PC-9 (cell line): Measurements from ENCODE around the gene STK10. TPM values are rescaled to one million over a fixed set of nuclear protein-coding genes. Genes with fewer than 3 reads are reported as not detected.

ENCODE experiments used
- Bru-seq: library from RNA; stranded (reverse); fragments of 400-500 nt; gene quantifications from one replicate; lab custom pipeline; 2021; lab: Mats Ljungman, UMichigan
- BruChase-seq, 2 experiments: library from RNA; stranded (reverse); fragments of 400-500 nt; gene quantifications; one replicate each; lab custom pipeline; 2021; lab: Mats Ljungman, UMichigan
- BruUV-seq: library from RNA; stranded (reverse); fragments of 400-500 nt; replicated peaks from 2 replicates; lab custom pipeline; 2021; lab: Mats Ljungman, UMichigan
- CTCF ChIA-PET: fragments of 300-600 bp; sonication (Branson Sonifier 250); formaldehyde crosslinking; loops from one replicate; lab custom pipeline; 2022; ENCODE audit warnings: antibody characterized with exemption; lab: Charles Lee
- POLR2A ChIA-PET: fragments of 300-600 bp; sonication (Branson Sonifier 250); formaldehyde crosslinking; loops from one replicate; lab custom pipeline; 2022; ENCODE audit warnings: antibody characterized with exemption; ENCODE audit not compliant: unreplicated experiment; lab: Charles Lee
- DNase-seq, 2 experiments: peaks; one replicate each; pipeline versions ENCODE4 v3.0.0 to v3.0.0-alpha.2; 2015 to 2022; ENCODE audit warnings: mixed read lengths in 1 of 2
- H2AFZ ChIP-seq: fragments of 200-600 bp; sonication (generic); 2 replicates; pipeline ENCODE4 v1.8.1; 2017; ENCODE audit warnings: antibody characterized with exemption
- H3F3A ChIP-seq: fragments of 200-600 bp; sonication (generic); 2 replicates; pipeline ENCODE4 v1.8.1; 2017; ENCODE audit warnings: antibody characterized with exemption, mild to moderate bottlenecking, low read depth; ENCODE audit not compliant: insufficient read depth
- H3K27ac ChIP-seq: fragments of 200-600 bp; sonication (generic); 2 replicates; pipeline ENCODE4 v1.6.1; 2016; ENCODE audit warnings: mixed run types
- H3K27me3 ChIP-seq: fragments of 200-600 bp; sonication (generic); 2 replicates; pipeline ENCODE4 v1.6.1; 2016; ENCODE audit warnings: low read depth, mixed run types; ENCODE audit not compliant: insufficient read depth
- H3K36me3 ChIP-seq: fragments of 200-600 bp; sonication (generic); 2 replicates; pipeline ENCODE4 v1.6.1; 2016; ENCODE audit warnings: low read depth, mixed run types
- H3K4me1 ChIP-seq: fragments of 200-600 bp; sonication (generic); replicated peaks from 2 replicates; pipeline ENCODE4 v1.6.1; 2016; ENCODE audit warnings: mixed run types; ENCODE audit not compliant: insufficient read depth
- H3K4me2 ChIP-seq: fragments of 200-600 bp; sonication (generic); 2 replicates; pipeline ENCODE4 v1.6.1; 2017; ENCODE audit warnings: mixed run types
- H3K4me3 ChIP-seq: fragments of 200-600 bp; sonication (generic); 2 replicates; pipeline ENCODE4 v1.6.1; 2016; ENCODE audit warnings: mixed run types
- H3K79me2 ChIP-seq: fragments of 200-600 bp; sonication (generic); 2 replicates; pipeline ENCODE4 v1.6.1; 2017; ENCODE audit warnings: low read depth, mixed run types
- H3K9me2 ChIP-seq: fragments of 200-600 bp; sonication (generic); 2 replicates; pipeline ENCODE4 v1.8.1; 2017; ENCODE audit warnings: mild to moderate bottlenecking; ENCODE audit not compliant: insufficient read depth
- H3K9me3 ChIP-seq: fragments of 200-600 bp; sonication (generic); 2 replicates; pipeline ENCODE4 v1.8.1; 2016; ENCODE audit warnings: low read depth; ENCODE audit not compliant: insufficient read depth
- H4K20me1 ChIP-seq: fragments of 200-600 bp; sonication (generic); 2 replicates; pipeline ENCODE4 v1.8.1; 2017; ENCODE audit not compliant: insufficient read depth
- EZH2 ChIP-seq: fragments of 200-600 bp; sonication (generic); IDR thresholded peaks from 2 replicates; pipeline ENCODE4 v1.8.0; 2017; ENCODE audit warnings: antibody characterized with exemption, low read depth
- intact Hi-C: fragments of 100-400 bp; cut with micrococcal nuclease; formaldehyde crosslinking; loops from one replicate; pipeline ENCODE4 v1.10.0; 2022; ENCODE audit not compliant: unreplicated experiment
- long read RNA-seq: library from polyadenylated mRNA; stranded (forward); transcript quantifications from one replicate; pipeline ENCODE4 v2.0.0, GENCODE V29; 2022
- total RNA-seq: library from RNA; stranded (reverse); gene quantifications from 2 replicates; pipeline ENCODE4 v1.2.3, GENCODE V29; 2021
- TF ChIP-seq, protein P1 (sequence below): fragments of 200-600 bp; sonication (generic); conservative IDR thresholded peaks from 2 replicates; pipeline ENCODE4 v1.6.1; 2017; ENCODE audit warnings: mixed run types, antibody characterized with exemption, mild to moderate bottlenecking, moderate library complexity

The STK10 gene
- total RNA-seq, result 23.3 and 31.5 TPM in 2 replicates
- Bru-seq, nascent RNA, result percentile 64 among the genes with signal in this experiment
- percentile 55 among the genes with signal in this experiment for BruChase-seq, experiment 1, labeled RNA remaining after a 2-hour chase
- BruChase-seq, experiment 2, labeled RNA remaining after a 6-hour chase, result percentile 57 among the genes with signal in this experiment
- long read RNA-seq, full-length matches to known transcripts, result 16 of 21 reads
- long read RNA-seq, partial matches to known transcripts, result 2 of 21 reads
- long read RNA-seq, other reads (novel, unspliced or antisense), result 3 of 21 reads

DNA sequence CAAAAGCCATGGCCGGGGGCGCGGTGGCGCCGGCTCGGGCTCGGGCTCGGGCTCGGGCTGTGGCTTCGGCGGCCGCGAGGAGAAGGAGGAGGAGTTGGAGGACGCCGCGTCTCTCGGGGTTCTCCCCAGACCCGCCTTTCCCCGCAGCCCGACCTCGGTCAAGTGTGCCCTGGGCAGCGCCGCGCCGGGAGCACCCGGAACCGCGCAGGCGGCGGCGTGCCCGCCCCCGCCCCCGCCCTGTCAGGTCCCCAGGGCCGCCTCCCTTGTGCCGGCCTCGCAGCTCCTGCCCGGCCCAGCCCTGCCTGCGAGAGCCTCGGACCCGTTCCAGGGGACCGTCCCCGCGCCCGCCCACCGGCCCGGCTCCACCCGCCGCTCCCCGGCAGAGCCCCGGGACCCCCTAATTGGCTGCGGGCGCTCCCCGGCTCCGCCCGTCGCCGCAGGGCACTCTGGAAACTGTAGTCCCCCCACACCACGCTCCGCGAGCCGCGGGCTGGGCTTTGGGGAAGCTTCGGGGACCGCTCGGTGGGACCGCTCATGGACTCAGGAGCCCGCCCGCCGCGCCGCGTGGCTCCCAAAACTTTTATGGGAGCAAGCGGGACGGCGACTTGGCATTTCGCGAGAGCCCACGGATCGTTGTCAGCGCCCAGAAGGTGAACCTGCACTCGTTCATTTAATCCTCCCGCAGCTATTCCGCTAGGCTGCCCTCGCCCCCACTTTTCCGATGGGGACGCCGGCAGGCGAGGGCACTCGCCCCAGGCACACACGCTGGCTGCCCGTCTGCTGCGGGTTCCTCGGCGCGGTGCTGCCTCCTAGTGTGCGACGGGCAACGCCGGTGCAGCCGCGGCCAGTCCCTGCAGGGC, at the start of gene STK10:
STK10 (minus strand) TSS at position 192 of the 860 bp plus-strand sequence; CDS start at position 10, 182 bp downstream.
- Histone ChIP-seq H4K20me1 (peaks cover 4% of the 10 kb centered on the region; the same call in 1 of the 2 replicates), H3K4me3 (peak within 1 kb of the TSS; percentile 67), H3F3A (peaks cover 25% of the 10 kb centered on the region; the same call in 1 of the 2 replicates), H3K79me2 (peaks cover 35% of the 10 kb centered on the region), H3K27ac (peak within 1 kb of the TSS; percentile 65), H3K4me2 (peak within 1 kb of the TSS; percentile 84), H3K4me1 (peaks cover 21% of the 10 kb centered on the region), H3K9me3 (no peaks in the 10 kb centered on the region), H3K36me3 (no peaks in the 10 kb centered on the region), H3K9me2 (no peaks in the 10 kb centered on the region), H2AFZ (peak within 1 kb of the TSS; percentile 94), H3K27me3 (no peaks in the 10 kb centered on the region)
- intact Hi-C loops, result loop anchor here (1.0 to 5.0 kb wide), 7 partner anchors 81 to 769 kb away; partner anchors contain the start of genes FBXW11, FGF18, SH3PXD2B and UBTD2
- ChIA-PET POLR2A (interaction anchor here (0.7 to 1.2 kb wide), 3 partner anchors 14 to 130 kb away, joined by 3 to 4 read pairs (median 4); partner anchors contain the start of gene UBTD2), CTCF (interaction anchor here (0.6 to 1.1 kb wide), 7 partner anchors 14 to 182 kb away, joined by 3 to 10 read pairs (median 5); partner anchors contain the start of gene FBXW11)
- no TSS peak for BruUV-seq
- peak; percentile 71 to 93 for DNase-seq
- TF ChIP-seq, protein P1, sequence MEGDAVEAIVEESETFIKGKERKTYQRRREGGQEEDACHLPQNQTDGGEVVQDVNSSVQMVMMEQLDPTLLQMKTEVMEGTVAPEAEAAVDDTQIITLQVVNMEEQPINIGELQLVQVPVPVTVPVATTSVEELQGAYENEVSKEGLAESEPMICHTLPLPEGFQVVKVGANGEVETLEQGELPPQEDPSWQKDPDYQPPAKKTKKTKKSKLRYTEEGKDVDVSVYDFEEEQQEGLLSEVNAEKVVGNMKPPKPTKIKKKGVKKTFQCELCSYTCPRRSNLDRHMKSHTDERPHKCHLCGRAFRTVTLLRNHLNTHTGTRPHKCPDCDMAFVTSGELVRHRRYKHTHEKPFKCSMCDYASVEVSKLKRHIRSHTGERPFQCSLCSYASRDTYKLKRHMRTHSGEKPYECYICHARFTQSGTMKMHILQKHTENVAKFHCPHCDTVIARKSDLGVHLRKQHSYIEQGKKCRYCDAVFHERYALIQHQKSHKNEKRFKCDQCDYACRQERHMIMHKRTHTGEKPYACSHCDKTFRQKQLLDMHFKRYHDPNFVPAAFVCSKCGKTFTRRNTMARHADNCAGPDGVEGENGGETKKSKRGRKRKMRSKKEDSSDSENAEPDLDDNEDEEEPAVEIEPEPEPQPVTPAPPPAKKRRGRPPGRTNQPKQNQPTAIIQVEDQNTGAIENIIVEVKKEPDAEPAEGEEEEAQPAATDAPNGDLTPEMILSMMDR, result peak; percentile 81
- no peak for TF ChIP-seq EZH2

DNA sequence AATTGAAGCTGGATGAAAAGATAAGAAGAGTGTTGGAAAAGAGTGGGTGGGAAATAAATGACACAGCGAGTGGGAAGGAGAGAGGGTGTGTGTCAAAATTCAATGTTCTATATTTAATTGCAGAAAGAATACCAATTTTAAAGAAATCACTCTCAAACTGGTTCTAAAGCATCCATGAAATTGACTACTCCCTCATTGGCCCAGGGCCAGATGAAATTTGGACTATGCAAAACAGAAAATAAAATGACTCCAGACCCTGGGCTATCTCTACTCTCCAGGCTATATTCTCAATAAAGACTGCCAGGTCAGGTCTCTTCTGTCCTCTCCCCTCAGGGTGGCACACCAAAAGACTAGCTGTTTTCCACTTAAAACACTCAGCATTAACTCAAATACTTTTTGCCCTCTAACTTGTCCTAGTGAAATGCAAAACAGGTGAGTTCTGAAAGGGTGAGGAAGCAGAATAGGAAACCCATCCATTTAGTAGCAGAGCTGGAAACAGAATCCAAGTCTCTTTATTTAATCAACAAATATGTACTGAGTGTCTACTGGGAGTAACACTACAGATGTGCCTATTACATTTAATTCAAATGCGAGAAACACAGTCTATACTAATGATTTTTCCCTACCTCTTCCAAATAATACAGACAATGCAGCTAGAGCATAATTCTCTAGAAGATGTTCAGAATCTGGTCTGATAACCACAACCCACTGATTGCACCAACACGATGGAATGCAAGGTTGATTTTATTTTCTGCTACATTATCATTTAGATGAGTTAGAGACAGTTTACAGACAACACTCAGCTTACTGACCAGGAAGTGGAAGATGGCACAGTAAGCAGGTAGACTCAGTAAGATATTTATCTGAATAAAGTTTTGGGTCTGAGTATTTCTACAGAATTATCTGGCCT, 48.1 kb upstream of the STK10 start:
- DNase-seq, result no peak
- Histone ChIP-seq H3K4me2 (no peak overlapping the region), H3K4me3 (no peak overlapping the region), H3K9me2 (no peaks in the 10 kb centered on the region), H3K9me3 (no peaks in the 10 kb centered on the region), H3K36me3 (no peaks in the 10 kb centered on the region), H3K4me1 (0 out of 2 replicates have a peak, but pooled peaks cover 4% of the 10 kb centered on the region), H2AFZ (no peak overlapping the region), H3K27me3 (no peaks in the 10 kb centered on the region), H3K79me2 (peaks cover 14% of the 10 kb centered on the region), H4K20me1 (no peaks in the 10 kb centered on the region), H3F3A (peaks cover 9% of the 10 kb centered on the region; the same call in 1 of the 2 replicates), H3K27ac (no peak overlapping the region)
- TF ChIP-seq, protein P1, result no peak
- TF ChIP-seq EZH2, result no peak
- CTCF ChIA-PET, result no interaction called here
- intact Hi-C loops, result no loop called here
- BruUV-seq, result no TSS peak
- POLR2A ChIA-PET, result no interaction called here
